Hematopoietic multipotent progenitor cell treated with erythropoietin and hydrocortisone succinate and interleukin-3 and kit ligand, for 8 days (in vitro differentiated cells): ENCODE measurements around the gene PLEKHJ1.
"Not testable (repeated sequence)": the region's sequence is repeated elsewhere in the genome, so short reads cannot be mapped to it uniquely, and the experiment has no call there.

Experiments
- DNase-seq: peaks from one replicate; pipeline ENCODE4 v3.0.0-alpha.2; 2015

PLEKHJ1 gene

DNA sequence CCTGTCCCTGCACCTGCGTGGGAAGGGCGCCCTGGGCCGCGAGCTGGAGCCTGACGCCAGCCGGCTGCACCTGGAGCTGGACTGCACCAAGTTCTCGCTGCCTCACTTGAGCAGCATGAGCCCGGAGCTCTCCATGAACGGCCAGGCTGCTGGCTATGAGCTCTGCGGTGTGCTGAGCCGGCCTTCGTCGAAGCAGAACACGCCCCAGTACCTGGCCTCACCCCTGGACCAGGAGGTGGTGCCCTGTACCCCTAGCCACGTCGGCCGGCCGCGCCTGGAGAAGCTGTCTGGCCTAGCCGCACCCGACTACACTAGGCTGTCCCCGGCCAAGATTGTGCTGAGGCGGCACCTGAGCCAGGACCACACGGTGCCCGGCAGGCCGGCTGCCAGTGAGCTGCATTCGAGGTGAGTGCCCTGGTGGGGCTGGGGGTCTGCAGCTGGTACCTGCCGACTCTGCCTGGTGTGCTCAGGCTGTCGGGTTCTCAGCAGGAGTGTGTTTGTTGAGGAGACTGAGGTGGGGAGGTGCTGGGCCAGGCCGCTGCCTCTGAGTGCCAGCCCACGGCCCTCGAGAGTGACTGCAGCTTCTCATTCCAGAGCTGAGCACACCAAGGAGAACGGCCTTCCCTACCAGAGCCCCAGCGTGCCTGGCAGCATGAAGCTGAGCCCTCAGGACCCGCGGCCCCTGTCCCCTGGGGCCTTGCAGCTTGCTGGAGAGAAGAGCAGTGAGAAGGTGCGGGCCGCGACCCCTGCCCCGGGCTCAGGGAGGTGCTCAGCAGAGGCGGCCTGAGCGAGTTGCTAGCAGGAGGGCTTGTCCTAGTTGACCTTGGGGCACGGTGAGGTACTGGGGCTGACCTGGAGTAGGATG lies 19.5 kb downstream of the PLEKHJ1 start:
- no peak for DNase-seq

- DNase-seq: no peak
Observed at GRCh38 chr19:2215281-2215751, 20.8 kb downstream of the PLEKHJ1 start.

DNA sequence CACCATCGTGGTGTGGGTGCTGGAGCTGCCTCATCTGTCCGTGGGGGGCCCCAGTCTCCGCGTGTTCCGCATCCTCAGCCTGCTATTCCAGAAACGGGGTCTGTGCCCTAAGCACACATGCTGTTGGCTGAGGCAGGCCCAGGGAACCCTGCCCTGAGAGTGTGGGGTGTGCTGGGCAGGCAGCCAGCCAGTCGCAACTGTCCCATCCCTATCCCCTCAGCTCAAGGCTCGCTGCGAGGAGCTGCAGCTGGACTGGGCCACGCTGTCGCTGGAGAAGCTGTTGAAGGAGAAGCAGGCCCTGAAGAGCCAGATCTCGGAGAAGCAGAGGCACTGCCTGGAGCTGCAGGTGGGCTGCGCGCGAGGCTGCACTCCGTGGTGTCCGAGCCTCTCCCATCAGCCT lies 21.9 kb downstream of the PLEKHJ1 start:
- DNase-seq: no peak

DNA sequence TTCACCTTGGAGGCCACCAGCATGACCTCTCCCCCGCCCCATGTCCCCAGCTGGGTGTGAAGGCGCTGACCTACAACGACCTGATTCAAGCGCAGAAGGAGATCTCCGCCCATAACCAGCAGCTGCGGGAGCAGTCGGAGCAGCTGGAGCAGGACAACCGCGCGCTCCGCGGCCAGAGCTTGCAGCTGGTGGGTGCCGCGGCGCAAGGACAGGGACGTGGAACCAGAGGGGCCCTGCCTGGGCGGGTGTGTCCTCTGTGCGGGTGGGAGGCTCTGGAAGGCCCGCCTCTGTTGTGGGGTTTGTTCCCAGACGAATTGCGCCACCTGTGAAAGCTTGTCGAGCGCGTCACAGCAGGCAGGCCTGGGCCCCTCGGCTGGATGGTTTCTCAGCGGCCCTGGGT lies 22.3 kb downstream of the PLEKHJ1 start:
- no peak for DNase-seq

GRCh38 chr19:2212861-2213711 lies 23.0 kb downstream of the PLEKHJ1 start:
- DNase-seq: no peak

- DNase-seq: no peak
Observed at GRCh38 chr19:2210987-2211740, 25.0 kb downstream of the PLEKHJ1 start.

- DNase-seq: no peak
Observed at GRCh38 chr19:2210206-2210605, 25.9 kb downstream of the PLEKHJ1 start.

GRCh38 chr19:2209408-2209807 lies 26.7 kb downstream of the PLEKHJ1 start:
- DNase-seq: no peak

DNA sequence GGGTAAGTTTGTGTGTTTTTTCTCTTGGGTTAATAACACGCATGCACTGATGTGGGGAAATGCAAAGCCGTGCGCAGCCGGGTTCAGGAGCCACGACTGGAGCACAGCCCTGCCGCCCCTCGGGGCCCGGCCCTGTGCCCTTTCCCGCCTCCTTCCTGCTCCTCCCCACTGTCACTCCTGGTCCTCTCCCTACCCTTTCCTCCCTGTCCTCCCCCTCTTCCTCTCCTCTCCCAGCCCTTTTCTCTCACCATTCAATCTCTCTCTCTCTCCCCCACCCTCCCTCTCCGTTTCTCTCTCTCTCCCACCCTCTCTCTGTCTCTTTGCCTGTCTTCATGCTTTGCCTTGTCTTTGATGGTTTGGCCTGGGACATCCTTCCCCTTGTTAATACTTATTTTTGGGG lies 27.2 kb downstream of the PLEKHJ1 start:
- no peak for DNase-seq

DNA sequence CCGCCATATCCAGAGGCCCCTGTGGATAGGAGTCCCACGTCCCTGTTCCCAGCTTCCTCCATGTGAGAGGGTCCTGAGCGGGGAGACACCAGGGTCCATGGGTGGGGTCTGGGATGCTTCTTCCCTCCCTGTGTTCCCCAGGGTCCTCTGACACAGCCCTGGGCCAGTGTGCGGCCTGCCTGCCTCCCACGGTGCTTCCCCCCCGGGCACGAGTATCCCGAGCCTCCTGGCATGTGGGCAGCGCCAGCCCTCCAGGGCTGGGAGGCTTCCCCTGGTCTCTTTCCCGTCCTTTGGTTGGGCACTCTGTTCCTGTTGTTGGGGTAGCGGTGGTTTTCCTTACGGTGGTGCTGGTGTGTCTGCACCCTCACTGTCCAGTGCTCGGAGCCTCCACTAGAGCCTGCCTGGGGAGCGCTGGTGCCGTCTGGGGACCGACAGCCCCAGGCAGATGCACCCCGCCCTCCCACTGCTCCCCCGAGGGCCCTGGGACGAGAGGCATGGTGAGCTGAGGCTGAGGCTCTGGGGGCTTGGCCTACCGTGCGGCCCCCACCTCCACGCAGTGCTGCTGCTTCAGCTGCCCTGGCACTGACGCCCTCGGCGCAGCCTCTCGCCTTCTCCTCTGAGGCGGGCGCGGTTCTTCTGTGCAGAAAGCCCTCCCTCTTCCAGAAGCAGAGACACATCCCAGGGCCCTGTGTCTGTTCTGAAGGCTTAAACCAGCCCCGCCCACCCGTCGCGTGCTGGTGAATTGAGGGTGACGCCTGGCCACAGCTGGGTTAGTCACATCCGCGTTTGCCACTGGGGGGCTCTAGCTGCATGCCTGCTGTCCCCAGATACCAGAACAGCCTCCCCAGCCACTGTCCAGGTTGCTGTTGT lies 27.9 kb downstream of the PLEKHJ1 start:
- peak; percentile 91 for DNase-seq

GRCh38 chr19:2207008-2207407 lies 29.1 kb downstream of the PLEKHJ1 start:
- no peak for DNase-seq

DNA sequence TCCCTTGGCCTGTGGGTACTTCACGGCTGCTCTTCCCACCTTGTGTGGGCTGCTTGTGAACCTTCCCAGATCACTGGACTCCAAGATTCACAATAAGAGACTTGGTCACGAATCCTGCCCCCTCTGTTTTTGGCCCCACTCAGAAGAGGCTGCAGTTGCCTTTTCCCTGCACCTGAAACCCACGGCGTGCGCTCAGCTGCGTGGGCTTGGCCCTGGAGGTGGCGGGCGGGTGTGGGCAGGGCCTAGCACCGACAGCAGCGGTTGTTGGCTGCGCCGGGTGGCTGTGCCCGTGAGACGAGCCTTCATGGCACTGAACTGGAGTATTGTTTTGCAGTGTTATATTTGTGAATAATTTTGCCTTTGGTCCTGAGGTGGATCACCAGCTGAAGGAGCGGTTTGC lies 33.8 kb downstream of the PLEKHJ1 start:
- DNase-seq: no peak

GRCh38 chr19:2201473-2202148 lies 34.5 kb downstream of the PLEKHJ1 start:
- no peak for DNase-seq

DNA sequence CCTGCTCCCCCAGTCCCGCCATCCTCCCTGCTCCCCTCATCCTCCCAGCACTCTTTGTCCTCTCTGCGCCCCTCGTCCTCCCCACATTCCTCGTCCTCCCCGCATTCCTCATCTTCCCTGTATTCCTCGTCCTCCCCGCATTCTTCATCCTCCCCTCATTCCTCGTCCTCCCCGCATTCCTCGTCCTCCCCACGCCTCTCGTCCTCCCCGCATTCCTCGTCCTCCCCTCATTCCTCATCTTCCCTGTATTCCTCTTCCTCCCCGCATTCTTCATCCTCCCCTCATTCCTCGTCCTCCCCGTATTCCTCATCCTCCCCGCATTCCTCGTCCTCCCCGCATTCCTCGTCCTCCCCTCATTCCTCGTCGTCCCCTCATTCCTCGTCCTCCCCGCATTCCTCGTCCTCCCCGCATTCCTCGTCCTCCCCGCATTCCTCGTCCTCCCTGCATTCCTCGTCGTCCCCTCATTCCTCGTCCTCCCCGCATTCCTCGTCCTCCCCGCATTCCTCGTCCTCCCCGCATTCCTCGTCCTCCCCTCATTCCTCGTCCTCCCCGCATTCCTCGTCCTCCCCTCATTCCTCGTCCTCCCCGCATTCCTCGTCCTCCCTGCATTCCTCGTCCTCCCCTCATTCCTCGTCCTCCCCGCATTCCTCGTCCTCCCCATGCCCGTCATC lies 35.4 kb downstream of the PLEKHJ1 start:
- not testable (repeated sequence) for DNase-seq

DNA sequence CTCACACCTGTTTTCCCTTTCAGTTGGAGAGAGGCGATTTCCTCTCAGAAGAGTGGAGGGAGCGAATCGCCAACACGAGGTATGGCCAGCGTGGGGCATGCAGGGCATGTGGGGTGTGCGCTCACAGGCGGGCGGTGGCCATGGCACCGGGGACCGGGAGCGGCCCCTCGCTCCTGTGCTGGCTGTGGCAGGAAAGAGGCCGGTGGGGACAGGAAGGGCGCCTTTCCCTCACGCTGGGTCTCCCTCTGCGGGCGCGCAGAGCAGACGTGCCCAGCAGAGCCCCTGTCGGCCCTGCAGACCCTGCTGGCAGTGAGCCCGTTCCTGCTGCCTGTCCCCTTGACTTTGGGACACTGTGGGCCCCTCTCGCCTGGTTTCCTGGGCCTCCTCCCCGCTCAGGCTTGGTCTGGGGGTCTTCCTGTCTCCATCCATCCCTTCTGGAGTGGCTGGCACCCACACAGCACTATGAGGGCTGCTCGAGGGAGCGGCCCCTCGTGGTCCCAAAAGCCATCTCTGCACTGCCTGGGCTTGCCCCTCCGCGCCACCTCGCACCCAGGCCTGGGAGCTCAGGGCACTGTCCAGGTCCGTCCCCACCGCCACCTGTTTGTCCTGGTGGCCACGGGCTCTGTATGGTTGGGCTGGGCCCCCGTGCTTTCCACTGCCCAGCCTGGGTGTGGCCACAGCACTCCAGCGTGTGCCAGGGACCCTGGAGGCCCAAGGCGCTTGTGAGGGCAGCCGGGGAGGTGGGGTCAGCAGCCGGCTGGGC lies 36.1 kb downstream of the PLEKHJ1 start:
- DNase-seq: no peak

DNA sequence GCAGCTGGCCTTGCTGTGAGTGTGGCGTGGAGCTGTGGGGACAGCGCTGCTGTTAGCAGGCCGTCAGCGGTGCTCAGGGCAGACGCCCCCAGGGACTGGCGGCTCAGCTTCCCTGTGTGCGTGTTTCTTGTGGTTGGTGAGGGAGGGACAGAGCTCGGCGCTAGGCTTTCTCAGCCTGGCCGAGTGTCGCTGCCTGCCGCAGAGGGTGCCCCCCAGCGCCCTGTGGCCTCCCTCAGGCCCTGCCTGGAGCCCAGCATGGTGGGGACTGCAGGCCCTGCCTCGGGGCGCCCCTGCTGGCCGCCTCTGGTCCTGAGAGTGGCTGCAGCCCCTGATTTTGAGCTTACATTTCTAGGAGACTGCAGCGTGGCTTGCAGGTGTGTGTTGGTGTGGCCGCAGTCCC lies 36.9 kb downstream of the PLEKHJ1 start:
- no peak for DNase-seq

GRCh38 chr19:2198317-2198716 lies 37.8 kb downstream of the PLEKHJ1 start:
- no peak for DNase-seq

- no peak for DNase-seq
Observed at GRCh38 chr19:2197270-2197669, 38.9 kb downstream of the PLEKHJ1 start.

GRCh38 chr19:2195914-2196313 lies 40.2 kb downstream of the PLEKHJ1 start:
- no peak for DNase-seq

DNA sequence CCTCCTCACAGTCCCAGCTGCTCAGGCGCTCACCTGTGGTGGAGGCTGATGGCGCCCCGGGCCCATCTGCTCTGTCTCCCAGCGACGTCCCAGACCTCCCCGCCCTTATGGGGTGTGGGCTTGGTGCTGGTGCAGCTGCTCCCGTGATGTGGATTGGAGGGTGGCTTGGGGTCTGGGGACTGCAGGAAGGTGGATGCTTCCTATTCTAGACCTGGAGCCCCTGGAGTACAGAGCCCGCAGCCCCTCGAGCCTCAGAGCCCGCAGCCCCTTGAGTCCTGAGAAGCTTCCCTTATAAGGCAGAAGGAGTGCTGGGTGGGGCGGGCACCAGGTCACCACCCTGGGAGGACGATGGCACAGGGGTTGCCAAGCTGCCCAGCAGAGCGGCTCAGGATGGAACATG lies 40.8 kb downstream of the PLEKHJ1 start:
- DNase-seq: no peak
